ENCODE measurements around the gene CDKL2. TPM values are rescaled to one million over a fixed set of nuclear protein-coding genes. Genes with fewer than 3 reads are reported as not detected.
A peak's percentile ranks its signal among the peaks of the same experiment; 100 is the strongest.
"Not testable (repeated sequence)": the region's sequence is repeated elsewhere in the genome, so short reads cannot be mapped to it uniquely, and the experiment has no call there.

CDKL2 gene
- 1 to 10 TPM in 1 of 2 donors, under 1 TPM in 1; 0.71 to 1.3 TPM for total RNA-seq
- long read RNA-seq, donor 1: 0 reads
- long read RNA-seq, donor 2: 0 reads

- peak; percentile 94 for DNase-seq (ENCODE audit: low spot score)
- intact Hi-C loops (cut with DNase I): no loop called here
Observed at GRCh38 chr4:75630174-75630936, at the start of gene CDKL2. CDKL2 (minus strand) TSS chr4:75630528; CDS start chr4:75625988, 4,540 bp downstream.

DNA sequence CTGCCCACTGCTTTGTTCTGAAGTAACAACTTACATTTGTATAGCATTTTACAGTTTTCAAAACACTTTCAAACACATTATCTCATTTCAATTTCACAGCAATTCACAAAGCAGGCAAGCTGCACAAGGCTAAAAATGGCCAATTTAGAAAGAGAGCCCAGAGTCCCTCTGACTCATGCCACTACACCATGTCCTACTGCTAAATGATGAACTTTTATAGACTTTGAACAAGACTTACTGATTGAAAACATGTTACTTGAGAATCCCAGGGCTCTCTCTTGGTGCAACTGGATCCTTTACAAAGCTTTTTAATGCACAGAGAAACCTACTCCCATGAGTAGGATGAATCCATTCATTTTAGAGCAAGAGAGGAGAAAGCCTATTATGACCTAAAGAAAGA is 48.6 kb upstream of the CDKL2 start:
- DNase-seq (ENCODE audit: low spot score): no peak
- intact Hi-C loops (cut with DNase I): loop anchor here in 1 of 2 donors (10.0 kb wide), 1 partner anchor 46 kb away; the partner anchor contains the start of gene USO1

DNA sequence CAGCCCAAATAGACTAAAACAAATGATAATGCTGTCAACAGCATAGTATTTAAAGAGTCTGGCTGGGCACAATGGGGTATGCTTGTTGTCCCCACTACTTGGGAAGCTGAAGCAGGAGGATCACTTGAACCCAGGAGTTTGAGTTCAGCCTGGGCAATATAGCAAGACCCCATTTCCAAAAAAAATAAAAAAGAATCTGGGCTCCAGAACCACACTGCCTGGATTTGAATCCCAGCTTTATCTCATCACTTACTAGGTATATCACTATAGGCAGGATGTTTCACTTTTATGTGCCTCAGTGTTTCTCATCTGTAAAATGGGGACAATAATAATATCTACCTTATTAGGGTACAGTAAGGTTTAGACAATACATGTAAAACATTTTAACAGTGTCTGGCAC is 48.1 kb upstream of the CDKL2 start:
- intact Hi-C loops (cut with DNase I): loop anchor here in 1 of 2 donors (10.0 kb wide), 1 partner anchor 46 kb away; the partner anchor contains the start of gene USO1
- DNase-seq (ENCODE audit: low spot score): no peak

DNA sequence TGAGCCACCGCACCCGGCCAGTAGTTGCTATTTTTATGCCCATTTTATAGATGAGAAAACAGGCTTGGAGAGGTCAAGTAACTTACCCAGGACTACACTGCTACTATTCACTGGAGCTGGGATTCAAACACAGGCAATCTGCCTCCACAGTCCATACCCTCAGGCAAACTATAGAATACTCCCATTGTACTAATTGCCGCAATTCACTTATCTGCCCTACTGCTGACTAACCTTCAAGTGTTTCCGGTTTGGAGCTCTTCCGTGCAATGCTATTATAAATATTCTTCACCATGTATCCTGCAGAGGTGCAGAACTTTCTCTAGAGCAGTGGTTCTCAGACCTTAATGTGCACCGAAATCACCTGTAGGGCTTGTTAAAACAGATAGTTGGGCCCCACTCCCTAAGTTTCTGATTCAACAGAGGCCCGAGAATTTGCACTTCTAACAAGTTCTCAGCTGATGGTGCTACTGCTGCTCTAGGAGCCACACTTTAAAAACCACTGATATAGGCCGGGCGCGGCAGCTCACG is 44.7 kb upstream of the CDKL2 start:
- intact Hi-C loops (cut with DNase I): loop anchor here in 1 of 2 donors (10.0 kb wide), 1 partner anchor 50 kb away; the partner anchor contains the start of gene USO1
- no peak for DNase-seq (ENCODE audit: low spot score)

GRCh38 chr4:75673959-75674328 is 43.6 kb upstream of the CDKL2 start:
- intact Hi-C loops (cut with DNase I): loop anchor here in 1 of 2 donors (10.0 kb wide), 1 partner anchor 51 kb away; the partner anchor contains the start of gene USO1
- DNase-seq (ENCODE audit: low spot score): no peak

- DNase-seq (ENCODE audit: low spot score): peak; percentile 100
- intact Hi-C loops (cut with DNase I): loop anchor here in 1 of 2 donors (10.0 kb wide), 1 partner anchor 52 kb away; the partner anchor contains the start of gene USO1
Observed at GRCh38 chr4:75673027-75673958, 43.0 kb upstream of the CDKL2 start, which contains the start of gene G3BP2. G3BP2 (minus strand) TSS chr4:75673411; CDS start chr4:75662025, 11,386 bp downstream.

DNA sequence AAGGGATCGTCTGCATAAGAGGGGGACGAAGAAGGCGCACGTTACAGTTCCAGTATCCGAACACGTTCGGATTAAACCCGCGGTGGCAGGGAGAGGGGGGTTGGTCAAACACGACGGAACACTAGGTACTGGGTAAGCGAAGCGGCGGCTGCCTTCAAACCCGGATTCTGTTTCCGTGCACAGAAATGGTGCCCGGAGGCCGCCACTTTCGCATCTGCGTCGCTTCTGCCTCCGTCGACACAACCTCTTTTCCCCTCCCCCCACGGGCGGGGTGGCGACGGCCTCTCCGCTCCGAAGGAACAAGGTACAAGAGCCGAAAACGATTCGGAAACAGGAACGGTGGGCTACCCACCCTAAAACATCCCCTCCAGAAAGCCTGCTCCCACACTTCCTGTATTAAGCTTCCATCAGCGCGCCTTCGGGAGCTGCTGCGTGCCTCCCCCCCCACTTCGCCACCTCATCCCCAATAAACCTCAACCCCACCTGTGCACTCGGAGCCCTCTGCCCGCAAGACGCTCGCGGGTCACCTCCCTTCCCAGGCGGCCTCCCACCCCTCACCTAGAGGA is 42.2 kb upstream of the CDKL2 start:
- peak; percentile 92 for DNase-seq (ENCODE audit: low spot score)
- intact Hi-C loops (cut with DNase I): loop anchor here in 1 of 2 donors (10.0 kb wide), 1 partner anchor 52 kb away; the partner anchor contains the start of gene USO1

GRCh38 chr4:75671802-75672421 is 41.6 kb upstream of the CDKL2 start:
- DNase-seq (ENCODE audit: low spot score): no peak
- intact Hi-C loops (cut with DNase I): loop anchor here in 1 of 2 donors (10.0 kb wide), 1 partner anchor 53 kb away; the partner anchor contains the start of gene USO1

GRCh38 chr4:75668596-75668995 is 38.3 kb upstream of the CDKL2 start:
- DNase-seq (ENCODE audit: low spot score): no peak
- intact Hi-C loops (cut with DNase I): no loop called here

- intact Hi-C loops (cut with DNase I); DNase-seq (ENCODE audit: low spot score): not testable (repeated sequence)
Observed at GRCh38 chr4:75667636-75668035, 37.3 kb upstream of the CDKL2 start.

DNA sequence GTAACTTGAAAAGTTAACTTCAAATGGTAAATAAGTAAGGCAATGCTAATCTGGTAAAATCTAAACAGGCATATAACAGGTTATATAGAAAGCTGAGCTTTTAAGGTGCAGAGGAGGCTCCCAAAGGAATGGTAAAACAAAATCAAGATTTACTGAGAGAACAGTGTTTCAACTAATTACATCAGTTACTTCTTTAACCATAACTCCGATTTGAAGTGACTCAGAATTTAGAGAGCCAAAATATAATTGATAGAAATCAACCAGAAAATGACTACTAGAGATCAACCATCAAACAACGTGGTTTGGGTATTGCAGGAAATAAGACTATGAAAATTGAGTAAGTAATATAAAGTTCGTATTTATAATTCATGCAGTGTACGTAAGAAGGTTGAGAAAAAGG is 36.0 kb upstream of the CDKL2 start:
- intact Hi-C loops (cut with DNase I): no loop called here
- no peak for DNase-seq (ENCODE audit: low spot score)

DNA sequence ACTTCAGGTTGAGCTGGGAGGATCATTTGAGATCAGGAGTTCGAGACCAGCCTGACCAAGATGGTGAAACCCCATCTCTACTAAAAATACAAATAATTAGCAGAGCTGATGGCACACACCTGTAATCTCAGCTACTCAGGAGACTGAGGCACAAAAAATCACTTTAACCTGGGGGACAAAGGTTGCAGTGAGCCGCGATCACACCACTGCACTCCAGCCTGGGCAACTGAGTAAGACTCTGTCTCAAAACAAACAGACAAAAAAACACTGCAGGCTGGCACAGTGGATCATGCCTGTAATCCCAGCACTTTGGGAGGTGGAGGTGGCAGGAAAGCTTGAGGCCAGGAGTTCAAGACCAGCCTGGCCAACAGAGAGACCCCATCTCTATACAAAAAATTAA is 34.3 kb upstream of the CDKL2 start:
- DNase-seq (ENCODE audit: low spot score); intact Hi-C loops (cut with DNase I): not testable (repeated sequence)

DNA sequence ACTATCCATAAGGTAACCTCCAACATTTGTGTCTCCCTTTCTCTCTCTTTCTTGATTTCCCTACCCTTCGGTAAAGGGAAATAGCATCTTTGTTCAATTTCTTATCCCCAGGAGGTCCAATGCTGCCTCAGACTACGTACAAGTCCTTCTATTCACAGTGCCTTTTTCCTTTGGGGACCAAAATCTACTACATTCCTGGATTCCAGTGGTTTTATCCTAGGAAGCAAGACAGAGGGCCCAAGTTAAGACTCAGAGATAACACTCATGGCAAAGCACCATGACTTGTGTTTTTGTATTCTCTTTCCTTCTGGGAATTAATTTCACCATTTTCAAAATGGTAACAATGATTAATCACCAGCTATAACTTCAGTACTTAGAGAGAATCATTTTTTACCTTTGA is 32.3 kb upstream of the CDKL2 start:
- intact Hi-C loops (cut with DNase I): no loop called here
- no peak for DNase-seq (ENCODE audit: low spot score)

DNA sequence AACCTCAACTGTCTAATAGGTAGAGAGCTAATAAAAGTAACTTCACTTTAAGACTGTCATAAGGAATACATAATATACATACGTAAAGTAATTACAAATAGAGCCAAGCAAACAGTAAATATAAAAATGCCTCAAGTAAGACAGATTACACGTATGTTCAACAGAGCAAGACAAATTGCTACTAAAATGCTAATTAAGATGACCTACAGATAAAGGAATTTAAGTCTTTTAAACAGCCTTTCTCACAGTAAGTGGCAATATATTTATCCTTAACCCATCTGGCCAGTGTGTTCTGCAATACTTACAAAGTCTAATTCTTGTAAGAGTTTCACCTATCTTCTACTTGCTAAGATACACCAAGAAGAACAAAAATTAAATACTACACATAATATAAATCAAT is 30.2 kb upstream of the CDKL2 start:
- no peak for DNase-seq (ENCODE audit: low spot score)
- intact Hi-C loops (cut with DNase I): no loop called here

GRCh38 chr4:75659512-75660031 is 29.2 kb upstream of the CDKL2 start:
- intact Hi-C loops (cut with DNase I): no loop called here
- DNase-seq (ENCODE audit: low spot score): no peak

GRCh38 chr4:75658876-75659275 is 28.5 kb upstream of the CDKL2 start:
- intact Hi-C loops (cut with DNase I): no loop called here
- no peak for DNase-seq (ENCODE audit: low spot score)

DNA sequence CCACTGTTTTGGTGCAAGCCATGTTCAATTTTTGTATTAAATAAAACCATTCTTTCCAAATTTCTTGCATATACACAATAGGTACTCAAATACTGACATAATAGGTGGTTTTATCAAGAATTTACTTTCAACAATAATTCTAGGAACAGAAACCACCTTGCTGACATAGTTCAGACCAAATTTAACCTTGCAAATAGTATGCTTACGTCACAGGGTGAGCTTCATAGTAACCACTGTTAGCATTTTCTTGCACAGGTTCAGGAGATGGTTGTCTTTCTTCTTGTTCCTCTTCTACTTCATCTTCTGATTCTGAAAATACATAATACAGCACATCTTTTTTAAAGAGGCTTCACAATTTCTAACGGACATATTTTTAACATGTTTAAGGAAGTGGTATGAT is 25.2 kb upstream of the CDKL2 start:
- DNase-seq (ENCODE audit: low spot score): no peak
- intact Hi-C loops (cut with DNase I): no loop called here

GRCh38 chr4:75654905-75655304 is 24.6 kb upstream of the CDKL2 start:
- DNase-seq (ENCODE audit: low spot score): no peak
- intact Hi-C loops (cut with DNase I): no loop called here
